ENCODE data around the gene NAP1L4.

The NAP1L4 gene

GRCh38 chr11:2927851-2928604, 64.1 kb downstream of the NAP1L4 start:
- DNase-seq (ENCODE audit: insufficient read length, low spot score), result no peak
- TF ChIP-seq POLR2A (IDR thresholded peaks at IDR 0.05; ENCODE audit: low read depth, low read length) (no peak), POU2F2 (IDR thresholded peaks at IDR 0.05; ENCODE audit: low read depth, low read length) (no peak), SPI1 (IDR thresholded peaks at IDR 0.05; ENCODE audit: low read depth, low read length) (no peak), PAX5 (IDR thresholded peaks at IDR 0.05; ENCODE audit: insufficient read depth, low read length, severe bottlenecking) (no peak), TAF1 (IDR thresholded peaks at IDR 0.05; ENCODE audit: low read depth, low read length) (no peak), POLR2AphosphoS5 (IDR thresholded peaks at IDR 0.05; ENCODE audit: low read depth, low read length) (no peak)
- FAIRE-seq, result no peak

DNA sequence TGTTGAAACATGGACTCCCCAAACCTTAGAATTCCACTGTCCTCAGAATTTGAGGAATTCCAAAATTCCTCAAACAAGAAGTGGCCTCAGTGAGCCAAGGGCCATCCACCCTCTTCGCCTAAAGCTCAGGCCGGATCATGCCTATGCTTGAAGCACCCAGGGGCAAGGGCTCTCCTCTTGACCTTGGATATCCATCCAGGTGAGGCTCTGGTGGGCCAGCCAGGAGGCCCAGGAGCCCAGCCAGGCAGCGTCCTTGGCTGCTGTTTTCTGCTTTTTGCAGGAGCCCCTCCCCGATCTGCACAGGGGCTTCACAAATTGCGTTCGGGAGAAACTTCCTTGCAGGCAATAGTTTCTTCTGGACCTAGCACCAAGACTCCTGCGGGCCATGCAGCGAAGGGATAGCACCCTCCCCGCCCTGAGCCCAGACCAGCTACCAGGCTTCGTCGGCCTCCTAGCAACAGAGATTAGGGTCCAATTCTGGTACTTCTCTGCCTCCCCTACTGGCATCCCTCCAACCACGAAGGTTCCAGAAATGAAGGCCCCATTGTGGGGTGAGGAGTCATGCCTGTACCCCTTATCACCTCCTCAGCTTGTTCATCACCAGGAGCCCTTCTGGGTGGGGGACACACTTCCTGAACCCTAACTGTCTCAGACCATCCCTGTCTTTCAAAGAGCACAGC, 64.9 kb downstream of the NAP1L4 start:
- DNase-seq (ENCODE audit: insufficient read length, low spot score) (no peak), FAIRE-seq (no peak)
- no peak for TF ChIP-seq POLR2AphosphoS5 (IDR thresholded peaks at IDR 0.05; ENCODE audit: low read depth, low read length)
- no peak for TF ChIP-seq PAX5 (IDR thresholded peaks at IDR 0.05; ENCODE audit: insufficient read depth, low read length, severe bottlenecking)
- no peak for TF ChIP-seq POLR2A (IDR thresholded peaks at IDR 0.05; ENCODE audit: low read depth, low read length)
- TF ChIP-seq SPI1 (IDR thresholded peaks at IDR 0.05; ENCODE audit: low read depth, low read length), result no peak
- TF ChIP-seq TAF1 (IDR thresholded peaks at IDR 0.05; ENCODE audit: low read depth, low read length), result no peak
- no peak for TF ChIP-seq POU2F2 (IDR thresholded peaks at IDR 0.05; ENCODE audit: low read depth, low read length)

DNA sequence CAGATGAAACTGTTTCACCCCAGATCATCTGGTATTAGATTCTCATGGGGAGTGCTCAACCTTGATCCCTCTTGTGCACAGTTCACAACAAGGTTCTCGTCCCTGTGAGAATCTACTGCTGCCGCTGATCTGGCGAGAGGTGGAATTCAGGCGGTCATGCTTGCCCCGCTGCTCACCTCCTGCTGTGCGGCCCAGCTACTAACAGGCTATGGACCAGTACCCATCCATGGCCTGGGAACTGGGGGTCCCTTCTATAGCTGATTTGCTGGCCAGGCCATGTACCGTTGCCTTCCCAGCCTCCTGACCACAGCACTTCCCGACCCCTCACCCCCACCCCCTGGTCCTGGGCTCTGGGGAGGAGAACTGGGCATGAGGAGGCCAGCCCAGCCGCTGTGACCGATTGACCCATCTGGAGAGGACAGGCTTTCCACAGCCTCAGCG, 65.5 kb downstream of the NAP1L4 start:
- FAIRE-seq, result no peak
- no peak for DNase-seq (ENCODE audit: insufficient read length, low spot score)
- TF ChIP-seq SPI1 (IDR thresholded peaks at IDR 0.05; ENCODE audit: low read depth, low read length), result no peak
- no peak for TF ChIP-seq POLR2AphosphoS5 (IDR thresholded peaks at IDR 0.05; ENCODE audit: low read depth, low read length)
- TF ChIP-seq POU2F2 (IDR thresholded peaks at IDR 0.05; ENCODE audit: low read depth, low read length), result no peak
- TF ChIP-seq PAX5 (IDR thresholded peaks at IDR 0.05; ENCODE audit: insufficient read depth, low read length, severe bottlenecking), result no peak
- TF ChIP-seq TAF1 (IDR thresholded peaks at IDR 0.05; ENCODE audit: low read depth, low read length), result no peak
- no peak for TF ChIP-seq POLR2A (IDR thresholded peaks at IDR 0.05; ENCODE audit: low read depth, low read length)

GRCh38 chr11:2924821-2925675, 67.1 kb downstream of the NAP1L4 start:
- TF ChIP-seq POU2F2 (IDR thresholded peaks at IDR 0.05; ENCODE audit: low read depth, low read length), result no peak
- FAIRE-seq (no peak), DNase-seq (ENCODE audit: insufficient read length, low spot score) (no peak)

- no peak for FAIRE-seq
- no peak for DNase-seq (ENCODE audit: insufficient read length, low spot score)
- TF ChIP-seq PAX5 (IDR thresholded peaks at IDR 0.05; ENCODE audit: insufficient read depth, low read length, severe bottlenecking) (no peak), POLR2A (IDR thresholded peaks at IDR 0.05; ENCODE audit: low read depth, low read length) (no peak), TAF1 (IDR thresholded peaks at IDR 0.05; ENCODE audit: low read depth, low read length) (no peak)
Measured at GRCh38 chr11:2924381-2924780, 67.7 kb downstream of the NAP1L4 start.

- DNase-seq (ENCODE audit: insufficient read length, low spot score), result no peak
- no peak for FAIRE-seq
- TF ChIP-seq POLR2A (IDR thresholded peaks at IDR 0.05; ENCODE audit: low read depth, low read length), result no peak
- TF ChIP-seq TAF1 (IDR thresholded peaks at IDR 0.05; ENCODE audit: low read depth, low read length), result no peak
- no peak for TF ChIP-seq POLR2AphosphoS5 (IDR thresholded peaks at IDR 0.05; ENCODE audit: low read depth, low read length)
- no peak for TF ChIP-seq POU2F2 (IDR thresholded peaks at IDR 0.05; ENCODE audit: low read depth, low read length)
- TF ChIP-seq SPI1 (IDR thresholded peaks at IDR 0.05; ENCODE audit: low read depth, low read length), result no peak
- no peak for TF ChIP-seq PAX5 (IDR thresholded peaks at IDR 0.05; ENCODE audit: insufficient read depth, low read length, severe bottlenecking)
Measured at GRCh38 chr11:2923446-2924375, 68.4 kb downstream of the NAP1L4 start.

DNA sequence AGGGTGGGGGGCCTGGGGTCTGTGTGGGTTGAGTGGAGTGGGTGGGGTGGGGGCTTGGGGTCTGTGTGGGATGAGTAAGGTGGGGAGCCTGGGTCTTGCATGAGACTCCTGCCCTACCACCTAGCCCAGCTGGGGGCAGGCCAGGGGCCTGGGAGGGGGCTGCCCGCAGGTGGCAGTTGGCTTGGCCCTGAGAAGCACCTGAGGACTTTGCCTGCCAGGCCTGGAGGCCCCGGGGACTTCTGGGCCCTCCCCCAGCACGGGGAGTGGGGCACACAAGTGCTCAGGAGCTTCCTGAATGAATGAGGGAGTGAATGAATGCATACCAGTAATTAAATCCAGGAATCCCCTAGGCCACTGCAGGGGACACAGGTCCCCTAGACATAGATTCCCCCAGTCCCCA, 69.5 kb downstream of the NAP1L4 start:
- DNase-seq (ENCODE audit: insufficient read length, low spot score), result no peak
- no peak for FAIRE-seq
- TF ChIP-seq TAF1 (IDR thresholded peaks at IDR 0.05; ENCODE audit: low read depth, low read length) (no peak), SPI1 (IDR thresholded peaks at IDR 0.05; ENCODE audit: low read depth, low read length) (no peak), POLR2A (IDR thresholded peaks at IDR 0.05; ENCODE audit: low read depth, low read length) (no peak), PAX5 (IDR thresholded peaks at IDR 0.05; ENCODE audit: insufficient read depth, low read length, severe bottlenecking) (no peak), POU2F2 (IDR thresholded peaks at IDR 0.05; ENCODE audit: low read depth, low read length) (no peak), POLR2AphosphoS5 (IDR thresholded peaks at IDR 0.05; ENCODE audit: low read depth, low read length) (no peak)

DNA sequence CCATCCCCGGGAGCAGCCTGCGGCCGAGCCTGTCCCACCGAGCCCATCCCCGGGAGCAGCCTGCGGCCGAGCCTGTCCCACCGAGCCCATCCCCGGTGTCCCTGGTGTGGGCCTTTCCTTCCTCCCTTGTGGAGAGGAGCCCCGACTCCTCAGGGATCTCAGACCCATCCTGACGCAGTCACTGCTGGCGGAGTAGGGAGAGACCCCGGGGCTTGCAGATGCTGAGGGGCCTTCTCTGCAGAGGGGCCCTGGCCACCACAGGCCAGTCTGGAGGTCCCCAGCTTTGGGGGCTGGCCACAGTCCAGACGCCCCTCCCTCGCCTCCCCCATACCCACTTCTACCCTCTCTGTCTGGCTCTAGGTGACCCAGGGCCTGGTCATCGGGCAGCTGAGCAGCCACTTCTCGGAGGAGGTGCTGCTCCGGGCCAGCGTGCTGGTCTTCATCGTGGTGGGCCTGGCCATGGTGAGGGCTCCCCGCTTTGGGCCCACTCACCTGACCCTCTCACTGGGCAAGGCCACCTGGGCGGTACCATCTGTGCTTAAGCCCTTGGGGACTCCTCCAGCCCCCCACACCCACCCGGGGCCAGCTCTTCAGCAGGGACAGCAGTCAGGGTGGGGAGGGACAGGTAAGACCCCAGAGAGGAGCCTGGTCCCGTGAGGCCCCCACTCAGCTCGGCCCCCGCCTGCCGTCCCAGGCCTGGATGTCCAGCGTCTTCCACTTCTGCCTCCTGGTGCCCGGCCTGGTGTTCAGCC, 70.2 kb downstream of the NAP1L4 start:
- DNase-seq (ENCODE audit: insufficient read length, low spot score), result no peak
- TF ChIP-seq TAF1 (IDR thresholded peaks at IDR 0.05; ENCODE audit: low read depth, low read length), result no peak
- no peak for FAIRE-seq
